A673 (cell line): Measurements from ENCODE around the gene NEK5. TPM values are rescaled to one million over a fixed set of nuclear protein-coding genes. Genes with fewer than 3 reads are reported as not detected.

Experiments used
- BruUV-seq: library from RNA; stranded (reverse); fragments of 400-500 nt; replicated peaks from 2 replicates; lab custom pipeline; 2021; lab: Mats Ljungman, UMichigan
- CTCF ChIA-PET: fragments of 300-600 bp; sonication (Branson Sonifier 250); formaldehyde crosslinking; loops from one replicate; lab custom pipeline; 2022; ENCODE audit warnings: antibody characterized with exemption; lab: Charles Lee
- POLR2A ChIA-PET: fragments of 300-600 bp; sonication (Branson Sonifier 250); formaldehyde crosslinking; loops from one replicate; lab custom pipeline; 2022; ENCODE audit warnings: antibody characterized with exemption; ENCODE audit not compliant: low non-redundant PET; lab: Charles Lee
- DNase-seq: peaks from one replicate; pipeline ENCODE4 v3.0.0-alpha.2; 2015; ENCODE audit warnings: low spot score
- H3K27ac ChIP-seq: fragments of 200-600 bp; sonication (generic); 2 replicates; pipeline ENCODE4 v1.5.1; 2016; ENCODE audit warnings: mixed run types, low read depth, mild to moderate bottlenecking, mixed read lengths, antibody characterized with exemption, low read length; ENCODE audit not compliant: poor library complexity, severe bottlenecking
- H3K27me3 ChIP-seq: fragments of 200-600 bp; sonication (generic); replicated peaks from 2 replicates; pipeline ENCODE4 v1.6.1; 2017; ENCODE audit warnings: mixed run types, low read depth, mild to moderate bottlenecking, mixed read lengths, antibody characterized with exemption, low read length; ENCODE audit not compliant: insufficient read depth, poor library complexity
- H3K36me3 ChIP-seq: fragments of 200-600 bp; sonication (generic); 2 replicates; pipeline ENCODE4 v1.6.1; 2016; ENCODE audit warnings: mixed run types, mild to moderate bottlenecking, mixed read lengths, antibody characterized with exemption, low read length; ENCODE audit not compliant: insufficient read depth, poor library complexity, severe bottlenecking
- H3K4me1 ChIP-seq: fragments of 200-600 bp; sonication (generic); 2 replicates; pipeline ENCODE4 v1.6.1; 2017; ENCODE audit warnings: mixed run types, mild to moderate bottlenecking, mixed read lengths, antibody characterized with exemption, low read length; ENCODE audit not compliant: insufficient read depth, poor library complexity, severe bottlenecking
- H3K4me3 ChIP-seq: fragments of 200-600 bp; sonication (generic); 2 replicates; pipeline ENCODE4 v1.5.1; 2016; ENCODE audit warnings: low read depth, mixed run types, mild to moderate bottlenecking, mixed read lengths, low read length; ENCODE audit not compliant: poor library complexity, severe bottlenecking
- H3K9me3 ChIP-seq: fragments of 200-600 bp; sonication (generic); 2 replicates; pipeline ENCODE4 v1.6.1; 2016; ENCODE audit warnings: mixed run types, low read depth, mild to moderate bottlenecking, mixed read lengths, antibody characterized with exemption, low read length; ENCODE audit not compliant: poor library complexity, severe bottlenecking
- EZH2 ChIP-seq: fragments of 200-600 bp; sonication (generic); IDR thresholded peaks from 2 replicates; pipeline ENCODE4 v1.6.1; 2017; ENCODE audit warnings: borderline replicate concordance, low read depth, mild to moderate bottlenecking, mixed read lengths, antibody characterized with exemption, low read length; ENCODE audit not compliant: poor library complexity, severe bottlenecking
- intact Hi-C: fragments of 100-400 bp; cut with micrococcal nuclease; formaldehyde crosslinking; loops from one replicate; pipeline ENCODE4 v1.10.0; 2022; ENCODE audit not compliant: unreplicated experiment
- total RNA-seq: library from RNA; stranded (reverse); gene quantifications from 2 replicates; pipeline ENCODE4 v1.2.3, GENCODE V29; 2021
- TF ChIP-seq, protein P1 (sequence below): fragments of 300-800, 200-600 bp; sonication (generic); conservative IDR thresholded peaks from 2 replicates; pipeline ENCODE4 v1.5.1; 2017; ENCODE audit warnings: low read depth, mild to moderate bottlenecking, antibody characterized with exemption, low read length, moderate library complexity, mixed read lengths

NEK5 gene
- total RNA-seq, 1 experiment from 2014 or later, result not detected

DNA sequence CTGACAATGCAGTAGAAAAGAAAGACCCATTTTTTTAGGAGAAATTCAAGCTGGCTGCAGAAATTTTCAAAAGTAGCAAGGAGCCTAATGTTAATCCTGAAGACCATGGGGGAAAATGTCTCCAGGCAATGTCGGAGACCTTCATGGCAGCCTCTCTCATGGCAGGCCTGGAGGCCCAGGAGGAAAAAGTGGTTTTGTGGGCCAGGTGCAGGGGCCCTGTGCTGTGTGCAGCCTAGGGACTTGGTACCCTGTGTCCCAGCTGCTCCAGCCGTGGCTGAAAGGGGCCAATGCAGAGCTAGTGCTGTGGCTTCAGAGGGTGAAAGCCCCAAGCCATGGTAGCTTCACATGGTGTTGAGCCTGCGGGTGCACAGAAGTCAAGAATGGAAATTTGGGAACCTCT lies 112.6 kb downstream of the NEK5 start:
- peaks cover 13% of the 10 kb centered on the region for H3K36me3 ChIP-seq
- no peak overlapping the region for H3K4me3 ChIP-seq
- H3K27me3 ChIP-seq, result peaks cover under 1% of the 10 kb centered on the region
- H3K27ac ChIP-seq, result no peak overlapping the region
- ChIA-PET POLR2A (no interaction called here), CTCF (no interaction called here)
- no TSS peak for BruUV-seq
- H3K4me1 ChIP-seq, result peaks cover 10% of the 10 kb centered on the region
- no peak for TF ChIP-seq EZH2
- TF ChIP-seq, protein P1, sequence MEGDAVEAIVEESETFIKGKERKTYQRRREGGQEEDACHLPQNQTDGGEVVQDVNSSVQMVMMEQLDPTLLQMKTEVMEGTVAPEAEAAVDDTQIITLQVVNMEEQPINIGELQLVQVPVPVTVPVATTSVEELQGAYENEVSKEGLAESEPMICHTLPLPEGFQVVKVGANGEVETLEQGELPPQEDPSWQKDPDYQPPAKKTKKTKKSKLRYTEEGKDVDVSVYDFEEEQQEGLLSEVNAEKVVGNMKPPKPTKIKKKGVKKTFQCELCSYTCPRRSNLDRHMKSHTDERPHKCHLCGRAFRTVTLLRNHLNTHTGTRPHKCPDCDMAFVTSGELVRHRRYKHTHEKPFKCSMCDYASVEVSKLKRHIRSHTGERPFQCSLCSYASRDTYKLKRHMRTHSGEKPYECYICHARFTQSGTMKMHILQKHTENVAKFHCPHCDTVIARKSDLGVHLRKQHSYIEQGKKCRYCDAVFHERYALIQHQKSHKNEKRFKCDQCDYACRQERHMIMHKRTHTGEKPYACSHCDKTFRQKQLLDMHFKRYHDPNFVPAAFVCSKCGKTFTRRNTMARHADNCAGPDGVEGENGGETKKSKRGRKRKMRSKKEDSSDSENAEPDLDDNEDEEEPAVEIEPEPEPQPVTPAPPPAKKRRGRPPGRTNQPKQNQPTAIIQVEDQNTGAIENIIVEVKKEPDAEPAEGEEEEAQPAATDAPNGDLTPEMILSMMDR, result no peak
- DNase-seq, result no peak
- no peaks in the 10 kb centered on the region for H3K9me3 ChIP-seq
- intact Hi-C loops, result loop anchor here (10.0 kb wide), 1 partner anchor 439 kb away; the partner anchor contains the start of genes CKAP2 and VPS36

DNA sequence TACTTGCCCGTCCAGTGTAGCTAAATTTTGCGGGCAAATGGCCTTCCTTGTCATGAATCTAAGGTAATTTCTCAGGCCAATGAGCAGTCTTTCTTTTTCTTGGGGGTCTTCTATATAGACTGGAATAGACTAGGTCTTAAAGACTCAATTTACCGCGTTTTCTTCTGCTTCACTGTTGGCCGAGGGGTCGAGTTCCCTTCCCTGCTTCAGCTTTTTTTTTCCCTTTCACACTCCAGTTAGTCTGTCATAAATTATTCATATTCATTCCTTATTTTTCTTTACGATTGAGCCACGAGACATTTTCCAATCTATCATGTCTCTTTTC lies 116.4 kb downstream of the NEK5 start:
- ChIA-PET CTCF (no interaction called here), POLR2A (interaction anchor here (0.7 kb wide), 1 partner anchor 393 kb away, joined by 3 read pairs; no protein-coding TSS in a partner anchor)
- BruUV-seq, result TSS peak; percentile 83

DNA sequence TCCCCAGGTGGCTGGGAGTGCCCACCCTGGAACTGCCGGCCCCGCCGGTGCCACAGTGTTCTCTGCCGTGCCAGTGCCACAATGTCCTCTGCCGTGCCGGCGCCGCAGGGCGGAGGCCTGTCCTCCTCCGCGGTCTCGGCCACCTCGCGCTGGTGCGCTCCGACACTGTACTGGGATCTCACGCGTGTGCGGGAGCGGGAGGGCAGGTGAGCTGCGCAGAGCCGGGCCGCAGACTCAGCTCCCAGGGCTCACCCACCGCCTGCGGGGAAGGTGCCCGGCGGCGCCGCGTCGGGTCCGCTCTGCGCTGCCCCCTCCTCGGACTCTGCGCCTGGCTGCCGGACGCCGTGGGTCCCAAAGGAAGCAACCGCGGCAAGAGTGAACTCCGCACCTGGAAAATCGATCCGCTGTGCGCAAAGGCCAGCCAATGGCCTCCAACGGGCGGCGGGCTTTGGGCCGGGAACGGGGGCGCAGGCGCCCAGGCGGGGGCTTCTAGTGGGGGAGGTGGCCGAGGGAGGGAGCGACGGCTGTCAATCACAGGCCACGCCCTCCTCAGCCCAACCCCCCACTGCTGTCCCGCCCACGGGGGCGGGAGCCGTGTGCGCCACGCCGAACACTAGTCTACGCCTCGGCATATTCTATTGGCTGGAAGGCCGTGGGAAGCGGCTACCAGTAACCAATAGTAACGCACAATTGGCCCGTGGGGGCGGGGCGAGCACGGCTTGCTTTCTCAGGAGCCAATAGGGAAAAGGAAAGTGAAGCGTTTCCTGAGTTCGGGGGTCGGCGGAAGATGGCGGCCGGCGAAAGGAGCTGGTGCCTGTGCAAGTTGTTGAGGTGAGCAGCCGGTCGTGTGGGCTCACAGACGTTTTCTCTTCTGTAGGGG lies 117.0 kb downstream of the NEK5 start, which contains the start of gene ALG11:
Gene ALG11 (plus strand): TSS at position 767 of the 880 bp plus-strand sequence. CDS start 21 bp downstream, at position 788.
- Histone ChIP-seq H3K27ac (peak within 1 kb of the TSS; percentile 79), H3K4me3 (peak within 1 kb of the TSS; percentile 98), H3K27me3 (peaks cover 22% of the 10 kb centered on the region), H3K9me3 (no peaks in the 10 kb centered on the region), H3K36me3 (no peaks in the 10 kb centered on the region), H3K4me1 (peaks cover 10% of the 10 kb centered on the region)
- TF ChIP-seq, protein P1, result no peak
- no peak for TF ChIP-seq EZH2
- POLR2A ChIA-PET, result interaction anchor here (0.7 kb wide), 1 partner anchor 393 kb away, joined by 3 read pairs; no protein-coding TSS in a partner anchor
- no TSS peak for BruUV-seq
- intact Hi-C loops, result loop anchor here (10.0 kb wide), 1 partner anchor 443 kb away; the partner anchor contains the start of genes CKAP2 and VPS36
- CTCF ChIA-PET, result no interaction called here
- peak; percentile 99 for DNase-seq

More for the DNA sequence above, 116.4 kb downstream of the NEK5 start:
- H3K27ac ChIP-seq, result peak overlapping the region; percentile 79
- H3K36me3 ChIP-seq, result no peaks in the 10 kb centered on the region
- no peak for DNase-seq
- TF ChIP-seq EZH2, result no peak
- TF ChIP-seq, protein P1, result no peak
- H3K9me3 ChIP-seq, result no peaks in the 10 kb centered on the region
- H3K4me1 ChIP-seq, result peaks cover 10% of the 10 kb centered on the region
- peak overlapping the region; percentile 98 for H3K4me3 ChIP-seq
- H3K27me3 ChIP-seq, result peaks cover 22% of the 10 kb centered on the region
- intact Hi-C loops, result loop anchor here (10.0 kb wide), 1 partner anchor 442 kb away; the partner anchor contains the start of genes CKAP2 and VPS36
